MG63 (cell line): ENCODE measurements around the gene ACIN1. TPM values are rescaled to one million over a fixed set of nuclear protein-coding genes. Genes with fewer than 3 reads are reported as not detected.

ENCODE experiments used
- DNase-seq: peaks from one replicate; pipeline ENCODE4 v3.0.0-alpha.2; 2020
- H3K27me3 ChIP-seq: fragments of 250-450 bp; sonication (Bioruptor Pico); 2 replicates; pipeline ENCODE4 v1.5.1; 2020; ENCODE audit warnings: mild to moderate bottlenecking, moderate library complexity
- H3K36me3 ChIP-seq: fragments of 250-450 bp; sonication (Bioruptor Pico); 2 replicates; pipeline ENCODE4 v1.5.1; 2020; ENCODE audit warnings: mild to moderate bottlenecking, moderate library complexity
- H3K4me3 ChIP-seq: fragments of 250-450 bp; sonication (Bioruptor Pico); 2 replicates; pipeline ENCODE4 v1.5.1; 2020; ENCODE audit warnings: mild to moderate bottlenecking, moderate library complexity
- H3K9me3 ChIP-seq: fragments of 250-450 bp; sonication (Bioruptor Pico); 2 replicates; pipeline ENCODE4 v1.5.1; 2020; ENCODE audit warnings: mild to moderate bottlenecking, moderate library complexity
- total RNA-seq: library from RNA; depleted of rRNA; stranded (reverse); fragments of >200 nt; shearing (Covaris generic); gene quantifications from 2 replicates; pipeline ENCODE4 v1.2.3, GENCODE V29; 2014; ENCODE audit warnings: low replicate concordance

The ACIN1 gene
- total RNA-seq, 1 experiment from 2014 or later, result 52.2 TPM

DNA sequence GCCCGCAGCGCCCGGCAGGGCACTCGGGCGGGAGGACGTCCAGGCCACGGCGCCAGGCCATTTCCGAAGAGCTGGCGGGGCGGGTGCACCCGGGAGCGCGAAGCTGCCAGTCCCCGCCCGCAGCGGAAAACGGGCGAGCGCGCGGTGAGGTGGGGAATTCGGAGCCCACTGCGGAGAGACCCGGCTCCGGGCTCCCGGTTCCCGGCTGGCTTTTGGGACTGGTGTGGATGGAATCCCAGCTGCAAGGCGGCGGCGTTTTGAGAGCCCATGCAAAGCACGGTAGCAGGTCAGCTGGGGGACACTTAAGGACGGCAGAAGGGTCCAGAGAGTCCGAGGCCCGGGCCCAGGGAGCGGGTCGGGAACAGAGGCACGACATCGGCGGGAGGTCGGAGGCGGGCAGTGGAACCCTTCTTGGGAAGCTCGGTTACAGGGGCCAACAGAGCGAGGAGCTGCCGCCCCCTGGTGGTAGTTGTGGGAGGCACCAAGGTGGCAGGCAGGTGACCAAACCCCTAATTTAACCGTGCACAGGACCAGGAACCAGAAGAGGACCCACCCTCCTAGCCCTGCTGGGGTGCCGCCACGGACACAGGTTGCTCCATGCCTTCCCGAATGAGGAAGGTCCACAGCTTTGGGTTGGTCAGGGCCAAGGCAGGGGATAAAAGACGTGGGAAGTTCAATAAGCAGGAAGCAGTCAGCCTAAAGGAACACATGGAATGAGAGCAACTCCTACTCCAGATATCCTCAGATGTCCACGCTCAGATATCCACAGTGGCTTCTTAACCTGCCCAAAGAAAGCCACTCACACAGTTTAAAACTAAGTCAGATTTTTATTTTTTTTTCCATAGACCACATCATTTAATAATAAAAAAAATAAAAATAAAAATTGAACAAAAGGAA, 36.9 kb downstream of the ACIN1 start:
- peak overlapping the region; percentile 52 for H3K4me3 ChIP-seq
- DNase-seq, result peak; percentile 77
- no peaks in the 10 kb centered on the region for H3K9me3 ChIP-seq
- no peaks in the 10 kb centered on the region for H3K27me3 ChIP-seq
- peaks cover 30% of the 10 kb centered on the region for H3K36me3 ChIP-seq

GRCh38 chr14:23056956-23057756, 37.8 kb downstream of the ACIN1 start, which contains the start of gene CDH24:
Gene CDH24 (minus strand): TSS chr14:23057520. CDS start chr14:23055733, 1,787 bp downstream.
- Histone ChIP-seq H3K9me3 (no peaks in the 10 kb centered on the region), H3K4me3 (peak within 1 kb of the TSS; percentile 52), H3K27me3 (no peaks in the 10 kb centered on the region), H3K36me3 (peaks cover 21% of the 10 kb centered on the region)
- peak; percentile 76 for DNase-seq

DNA sequence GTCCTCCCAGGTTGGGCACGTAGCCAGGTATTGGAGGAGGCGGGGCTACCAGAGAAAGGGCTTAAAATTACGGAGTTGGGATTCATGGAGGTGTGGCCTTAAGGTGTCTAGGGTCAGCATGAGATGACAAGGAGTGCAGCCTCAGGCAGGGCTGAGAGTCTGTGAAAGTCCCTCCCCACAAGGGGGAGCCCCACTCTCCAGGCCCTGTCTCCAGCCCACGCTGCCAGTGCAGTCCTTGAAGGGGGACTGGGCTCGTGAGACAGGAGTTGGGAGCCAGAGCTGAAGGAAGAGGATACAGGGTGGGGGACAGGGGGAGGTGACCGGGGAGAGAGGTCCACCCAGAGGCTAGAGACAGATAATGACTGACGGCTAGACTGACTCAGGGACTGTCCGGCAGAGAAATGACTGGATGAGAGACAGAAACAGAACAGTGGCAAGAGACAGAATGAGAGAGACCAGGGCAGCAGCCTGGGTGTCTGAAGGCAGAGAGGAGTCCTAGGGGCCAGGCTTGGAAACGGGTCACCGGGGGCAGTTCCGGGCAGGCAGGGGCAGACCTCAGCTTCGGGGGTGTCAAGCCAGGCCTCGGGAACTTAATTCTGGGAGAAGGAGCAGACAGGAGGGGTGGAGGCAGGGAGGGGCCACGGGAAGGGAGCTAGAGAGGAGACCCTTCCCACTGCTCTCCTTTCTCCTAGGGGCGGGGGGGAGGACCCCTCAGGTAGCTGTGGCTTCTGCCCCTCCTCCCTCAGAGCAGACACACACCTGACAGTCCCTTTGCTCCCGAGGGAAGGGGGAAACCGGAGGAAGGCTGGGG, 38.6 kb downstream of the ACIN1 start:
- H3K9me3 ChIP-seq, result no peaks in the 10 kb centered on the region
- peak; percentile 50 for DNase-seq

GRCh38 chr14:23055621-23056144, 39.3 kb downstream of the ACIN1 start:
- peaks cover 9% of the 10 kb centered on the region for H3K36me3 ChIP-seq
- H3K9me3 ChIP-seq, result no peaks in the 10 kb centered on the region
- no peaks in the 10 kb centered on the region for H3K27me3 ChIP-seq
- no peak for DNase-seq
- no peak overlapping the region for H3K4me3 ChIP-seq

More for the DNA sequence above, 38.6 kb downstream of the ACIN1 start:
- Histone ChIP-seq H3K27me3 (no peaks in the 10 kb centered on the region), H3K36me3 (peaks cover 14% of the 10 kb centered on the region), H3K4me3 (peak overlapping the region; percentile 40)

GRCh38 chr14:23055147-23055550, 39.8 kb downstream of the ACIN1 start:
- no peak for DNase-seq
- Histone ChIP-seq H3K27me3 (no peaks in the 10 kb centered on the region), H3K36me3 (peaks cover 3% of the 10 kb centered on the region), H3K9me3 (no peaks in the 10 kb centered on the region), H3K4me3 (no peak overlapping the region)

- H3K9me3 ChIP-seq, result no peaks in the 10 kb centered on the region
- no peaks in the 10 kb centered on the region for H3K36me3 ChIP-seq
- no peak for DNase-seq
These were observed 40.7 kb downstream of the ACIN1 start for GRCh38 chr14:23054000-23054811.

DNA sequence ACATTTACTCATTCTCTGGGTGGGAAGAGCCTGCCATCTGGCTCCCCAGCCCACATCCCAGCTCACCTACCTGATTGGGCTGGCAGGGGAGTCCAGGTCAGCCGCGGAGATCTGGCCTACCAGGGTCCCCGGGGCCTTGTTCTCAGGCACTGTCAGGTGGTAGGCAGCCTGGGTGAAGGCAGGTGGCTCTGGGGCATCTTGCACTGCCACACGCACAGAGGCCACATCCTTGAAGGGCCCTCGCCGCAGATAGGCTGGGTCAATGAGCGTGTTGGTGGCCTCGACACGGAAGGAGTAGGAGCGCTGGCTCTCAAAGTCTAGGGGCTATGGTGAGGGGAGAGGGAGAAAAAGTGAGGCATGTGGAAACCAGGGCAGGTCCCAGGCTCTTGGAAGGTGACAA, 41.5 kb downstream of the ACIN1 start:
- no peak for DNase-seq
- no peaks in the 10 kb centered on the region for H3K27me3 ChIP-seq
- no peaks in the 10 kb centered on the region for H3K36me3 ChIP-seq
- no peak overlapping the region for H3K4me3 ChIP-seq
- H3K9me3 ChIP-seq, result no peaks in the 10 kb centered on the region

More at GRCh38 chr14:23054000-23054811, 40.7 kb downstream of the ACIN1 start:
- no peaks in the 10 kb centered on the region for H3K27me3 ChIP-seq
- no peak overlapping the region for H3K4me3 ChIP-seq

- Histone ChIP-seq H3K36me3 (no peaks in the 10 kb centered on the region), H3K4me3 (no peak overlapping the region), H3K9me3 (no peaks in the 10 kb centered on the region), H3K27me3 (no peaks in the 10 kb centered on the region)
- no peak for DNase-seq
These were observed 42.3 kb downstream of the ACIN1 start for GRCh38 chr14:23052671-23053070.

DNA sequence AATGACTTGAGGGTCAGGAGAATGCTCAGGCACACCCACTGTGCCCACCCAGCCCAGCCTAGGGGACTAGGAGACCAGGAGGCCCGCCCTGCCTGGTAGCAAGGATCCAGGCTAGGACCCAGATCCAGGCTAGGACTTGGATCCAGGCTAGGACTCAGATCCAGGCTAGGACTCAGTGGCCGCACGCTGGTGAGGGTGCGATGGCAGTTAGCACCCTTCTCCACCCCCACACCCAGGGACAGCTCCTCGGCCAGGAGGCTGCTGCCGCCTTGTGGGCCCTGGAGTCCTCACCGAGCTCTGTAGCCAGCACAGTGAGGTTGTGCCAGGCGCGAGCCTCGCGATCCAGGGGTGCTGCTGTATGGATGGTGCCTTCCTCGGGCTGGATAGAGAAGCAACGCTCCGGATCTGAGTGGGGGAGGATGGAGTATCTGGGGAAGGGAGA, 42.7 kb downstream of the ACIN1 start:
- H3K4me3 ChIP-seq, result no peak overlapping the region
- no peaks in the 10 kb centered on the region for H3K36me3 ChIP-seq
- no peaks in the 10 kb centered on the region for H3K9me3 ChIP-seq
- H3K27me3 ChIP-seq, result no peaks in the 10 kb centered on the region
- no peak for DNase-seq

DNA sequence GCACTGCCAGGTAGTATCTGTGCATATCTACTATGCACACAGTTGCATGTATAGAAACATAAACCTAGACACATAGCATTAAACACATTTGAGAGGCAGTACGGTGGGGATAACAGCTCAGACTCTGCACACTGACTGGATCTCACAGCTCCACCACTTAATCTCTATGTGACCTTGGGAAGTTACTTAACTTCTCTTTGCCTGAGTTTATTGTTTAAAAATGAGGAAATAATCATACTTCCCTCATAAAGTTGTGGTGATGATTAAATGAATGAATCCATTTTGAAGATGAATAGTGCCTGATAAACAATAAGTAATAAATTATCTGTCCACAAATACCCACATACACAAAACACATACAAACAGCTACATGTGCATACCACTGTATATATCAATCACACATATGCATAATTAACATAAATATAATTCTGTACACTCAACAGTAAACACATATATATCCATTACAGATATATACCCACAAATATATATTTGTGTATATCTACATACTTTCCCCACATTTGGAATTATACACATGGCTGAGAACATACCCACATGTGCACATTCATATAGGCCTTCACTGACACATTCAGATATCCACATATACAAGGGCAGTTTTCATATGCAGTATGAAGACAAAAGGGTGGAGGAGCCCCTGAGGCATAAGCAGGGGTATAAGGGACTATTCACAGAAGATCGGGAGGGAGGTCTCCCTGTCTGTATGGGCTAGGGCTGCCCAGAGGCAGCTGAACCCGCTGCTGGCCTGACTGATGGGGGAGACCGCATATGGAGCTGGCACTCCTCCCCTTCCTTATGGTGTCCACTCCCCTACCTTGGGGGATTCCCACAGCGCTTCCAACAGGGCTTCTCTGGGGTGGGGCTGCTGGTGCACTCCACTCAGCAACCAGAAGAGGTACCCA, 43.5 kb downstream of the ACIN1 start:
- Histone ChIP-seq H3K36me3 (no peaks in the 10 kb centered on the region), H3K9me3 (no peaks in the 10 kb centered on the region), H3K27me3 (no peaks in the 10 kb centered on the region), H3K4me3 (no peak overlapping the region)
- no peak for DNase-seq

DNA sequence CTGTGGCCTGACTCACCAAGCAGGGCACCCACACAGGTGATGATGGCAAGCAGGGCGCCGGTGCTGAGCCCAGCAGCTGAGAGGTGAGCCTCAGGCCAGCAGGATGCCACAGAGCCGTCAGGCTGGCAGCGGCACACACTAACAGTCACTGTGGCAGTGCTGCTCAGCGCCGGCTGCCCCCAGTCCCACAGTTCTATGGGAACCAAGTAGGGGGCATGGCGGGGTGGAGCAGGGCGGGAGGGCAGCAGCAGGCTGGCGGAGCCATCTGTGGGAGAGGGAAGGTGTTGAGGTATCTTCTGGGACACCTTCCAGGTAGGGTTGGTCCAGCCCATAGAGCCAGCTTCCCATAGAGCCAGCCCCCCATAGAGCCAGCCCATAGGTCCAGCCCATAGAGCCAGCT, 45.9 kb downstream of the ACIN1 start:
- Histone ChIP-seq H3K27me3 (no peaks in the 10 kb centered on the region), H3K36me3 (no peaks in the 10 kb centered on the region), H3K9me3 (no peaks in the 10 kb centered on the region), H3K4me3 (no peak overlapping the region)
- no peak for DNase-seq

GRCh38 chr14:23047751-23048693, 46.9 kb downstream of the ACIN1 start:
- Histone ChIP-seq H3K36me3 (no peaks in the 10 kb centered on the region), H3K27me3 (no peaks in the 10 kb centered on the region), H3K4me3 (no peak overlapping the region), H3K9me3 (no peaks in the 10 kb centered on the region)
- no peak for DNase-seq

- H3K27me3 ChIP-seq, result no peaks in the 10 kb centered on the region
- no peaks in the 10 kb centered on the region for H3K36me3 ChIP-seq
- DNase-seq, result peak; percentile 72
- H3K9me3 ChIP-seq, result no peaks in the 10 kb centered on the region
- no peak overlapping the region for H3K4me3 ChIP-seq
These were observed 47.8 kb downstream of the ACIN1 start for GRCh38 chr14:23047034-23047634.
